Left lung (tissue), 10 donors: ENCODE measurements around the gene SV2C. TPM values are rescaled to one million over a fixed set of nuclear protein-coding genes. Genes with fewer than 3 reads are reported as not detected.

Source experiments
- ATAC-seq: fragments of 200-7000 bp; cut with Tn5 transposase; one replicate; pipeline ENCODE4 v1.9.1; 2020; ENCODE audit warnings: moderate library complexity
- DNase-seq, 4 donors: peaks; one replicate each; pipeline ENCODE4 v3.0.0-alpha.2; 2013 to 2020
- H3K27ac ChIP-seq, 2 donors: fragments of 200-600 bp; sonication (generic) in 1 of 2; one replicate each; pipeline versions ENCODE4 v1.5.0 to v1.8.0; 2020 to 2021
- H3K27me3 ChIP-seq, 2 donors: fragments of 200-600 bp; sonication (generic) in 1 of 2; one replicate each; pipeline versions ENCODE4 v1.5.0 to v1.8.0; 2020 to 2021
- H3K36me3 ChIP-seq, 2 donors: fragments of 200-600 bp; sonication (generic) in 1 of 2; one replicate each; pipeline versions ENCODE4 v1.5.0 to v1.8.0; 2020 to 2021
- H3K4me1 ChIP-seq, 2 donors: fragments of 200-600 bp; one replicate each; pipeline ENCODE4 v1.8.0; 2021
- H3K4me3 ChIP-seq, 2 donors: fragments of 200-600 bp; sonication (generic) in 1 of 2; one replicate each; pipeline versions ENCODE4 v1.5.0 to v1.8.0; 2020 to 2021; ENCODE audit warnings: mild to moderate bottlenecking in 1 of 2
- H3K9me3 ChIP-seq, 2 donors: fragments of 200-600 bp; sonication (generic) in 1 of 2; one replicate each; pipeline versions ENCODE4 v1.5.0 to v1.8.0; 2020 to 2021
- intact Hi-C, 2 donors: fragments of 100-400 bp; cut with DNase I; formaldehyde crosslinking; loops; one replicate each; pipeline versions ENCODE4 v1.11.2 to v1.14.2; 2022
- polyA plus RNA-seq, 6 donors: library from polyadenylated mRNA; unstranded; fragments of 120-200 nt; gene quantifications; one replicate each; pipeline ENCODE4 v1.2.1, GENCODE V29; 2013; ENCODE audit not compliant: insufficient read length in 6 of 6
- total RNA-seq, 2 donors: library from RNA; stranded (reverse); fragmentation: NEBNext Ultra II Directional; extraction: Animal tissue kit (Norgen Biotek cat#: 25700); gene quantifications; one replicate each; pipeline ENCODE4 v1.2.1, GENCODE V29; 2021
- TF ChIP-seq, protein P1 (sequence below), 2 donors: fragments of 200-600 bp; sonication (generic) in 1 of 2; IDR thresholded peaks; one replicate each; pipeline versions ENCODE4 v1.5.0 to v1.8.0; 2021; ENCODE audit warnings: antibody characterized with exemption in 2 of 2
- donor health status: DM: no; HTN: yes; CAD: no.
- donor health status: DM: no; HTN: no; CAD: no.

The SV2C gene
- total and polyA plus RNA-seq, 8 donors, result 0.26 to 0.52 (median 0.37) TPM

DNA sequence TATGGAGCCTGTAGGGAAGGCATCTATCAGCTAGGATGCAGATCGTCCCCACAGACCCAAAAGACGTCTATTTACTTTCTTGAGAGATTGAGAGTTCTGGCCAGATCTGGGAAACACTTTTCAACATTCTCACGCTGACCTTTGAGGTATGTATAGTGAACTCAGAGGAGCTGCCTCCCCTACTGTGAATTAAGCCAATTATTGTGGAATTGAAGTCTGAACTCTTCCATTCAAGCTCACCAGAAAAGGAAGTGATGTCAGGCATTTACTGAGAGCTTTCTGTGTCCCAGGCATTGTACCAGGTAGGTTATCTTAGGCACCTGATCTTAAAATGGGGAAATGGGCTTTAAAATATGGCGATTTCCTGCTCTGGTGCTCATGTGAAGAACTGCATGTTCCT, 136.5 kb downstream of the SV2C start:
- Histone ChIP-seq H3K36me3 (no peaks in the 10 kb centered on the region), H3K4me1 (peaks cover 0 to 1% of the 10 kb centered on the region in 2 donors), H3K9me3 (no peaks in the 10 kb centered on the region), H3K27me3 (no peaks in the 10 kb centered on the region), H3K4me3 (no peak overlapping the region), H3K27ac (no peak overlapping the region)
- DNase-seq, result no peak
- intact Hi-C loops, result no loop called here
- TF ChIP-seq, protein P1, sequence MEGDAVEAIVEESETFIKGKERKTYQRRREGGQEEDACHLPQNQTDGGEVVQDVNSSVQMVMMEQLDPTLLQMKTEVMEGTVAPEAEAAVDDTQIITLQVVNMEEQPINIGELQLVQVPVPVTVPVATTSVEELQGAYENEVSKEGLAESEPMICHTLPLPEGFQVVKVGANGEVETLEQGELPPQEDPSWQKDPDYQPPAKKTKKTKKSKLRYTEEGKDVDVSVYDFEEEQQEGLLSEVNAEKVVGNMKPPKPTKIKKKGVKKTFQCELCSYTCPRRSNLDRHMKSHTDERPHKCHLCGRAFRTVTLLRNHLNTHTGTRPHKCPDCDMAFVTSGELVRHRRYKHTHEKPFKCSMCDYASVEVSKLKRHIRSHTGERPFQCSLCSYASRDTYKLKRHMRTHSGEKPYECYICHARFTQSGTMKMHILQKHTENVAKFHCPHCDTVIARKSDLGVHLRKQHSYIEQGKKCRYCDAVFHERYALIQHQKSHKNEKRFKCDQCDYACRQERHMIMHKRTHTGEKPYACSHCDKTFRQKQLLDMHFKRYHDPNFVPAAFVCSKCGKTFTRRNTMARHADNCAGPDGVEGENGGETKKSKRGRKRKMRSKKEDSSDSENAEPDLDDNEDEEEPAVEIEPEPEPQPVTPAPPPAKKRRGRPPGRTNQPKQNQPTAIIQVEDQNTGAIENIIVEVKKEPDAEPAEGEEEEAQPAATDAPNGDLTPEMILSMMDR (IDR thresholded peaks at IDR 0.05), result no peak
- ATAC-seq, result no peak

DNA sequence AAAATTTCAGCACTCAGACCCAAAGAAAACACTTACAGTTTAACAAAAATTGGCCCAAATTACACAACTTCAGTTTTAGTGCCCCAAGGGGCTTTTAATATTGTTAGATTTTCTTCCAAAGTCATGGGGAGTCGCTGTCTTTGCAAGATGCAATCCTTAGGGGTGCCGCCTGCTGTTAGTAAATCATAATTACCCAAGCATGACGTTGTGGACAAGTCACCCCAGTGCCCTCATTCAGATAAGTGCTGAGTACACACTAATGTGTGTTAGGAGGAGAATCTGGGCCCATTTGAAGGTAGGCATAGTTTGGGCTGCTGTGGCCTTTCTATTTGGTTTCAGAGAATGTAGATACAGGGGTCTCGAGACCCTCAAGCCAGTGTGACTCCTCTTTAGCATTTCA, 138.1 kb downstream of the SV2C start:
- DNase-seq, result no peak
- H3K4me3 ChIP-seq, result no peak overlapping the region
- H3K27ac ChIP-seq, result no peak overlapping the region
- TF ChIP-seq, protein P1 (IDR thresholded peaks at IDR 0.05), result no peak
- H3K36me3 ChIP-seq, result no peaks in the 10 kb centered on the region
- intact Hi-C loops, result no loop called here
- H3K9me3 ChIP-seq, result no peaks in the 10 kb centered on the region
- no peak for ATAC-seq
- H3K27me3 ChIP-seq, result no peaks in the 10 kb centered on the region
- H3K4me1 ChIP-seq, result peaks cover 0 to 4% of the 10 kb centered on the region in 2 donors

DNA sequence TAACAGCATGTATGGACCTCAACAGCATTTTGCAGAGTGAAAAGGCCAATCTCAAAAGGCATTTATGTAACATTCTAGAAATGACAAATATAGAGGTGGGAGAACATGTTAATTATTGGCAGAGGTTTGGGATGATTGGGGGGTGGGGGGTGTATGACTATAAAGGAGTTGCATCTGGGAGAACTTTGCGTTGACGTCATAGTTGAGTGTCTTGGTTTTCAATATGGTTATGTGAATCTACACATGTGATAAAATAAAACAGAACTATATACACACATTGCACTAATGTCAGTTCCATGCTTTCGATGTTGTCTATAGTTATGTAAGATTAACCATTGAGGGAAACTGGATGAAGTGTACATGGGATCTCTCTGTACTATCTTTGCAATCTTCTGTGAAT, 139.1 kb downstream of the SV2C start:
- TF ChIP-seq, protein P1 (IDR thresholded peaks at IDR 0.05), result no peak
- H3K27me3 ChIP-seq, result no peaks in the 10 kb centered on the region
- H3K27ac ChIP-seq, result no peak overlapping the region
- intact Hi-C loops, result no loop called here
- H3K36me3 ChIP-seq, result no peaks in the 10 kb centered on the region
- ATAC-seq, result no peak
- no peak for DNase-seq
- peaks cover 0 to 4% of the 10 kb centered on the region in 2 donors for H3K4me1 ChIP-seq
- H3K4me3 ChIP-seq, result no peak overlapping the region
- H3K9me3 ChIP-seq, result no peaks in the 10 kb centered on the region

DNA sequence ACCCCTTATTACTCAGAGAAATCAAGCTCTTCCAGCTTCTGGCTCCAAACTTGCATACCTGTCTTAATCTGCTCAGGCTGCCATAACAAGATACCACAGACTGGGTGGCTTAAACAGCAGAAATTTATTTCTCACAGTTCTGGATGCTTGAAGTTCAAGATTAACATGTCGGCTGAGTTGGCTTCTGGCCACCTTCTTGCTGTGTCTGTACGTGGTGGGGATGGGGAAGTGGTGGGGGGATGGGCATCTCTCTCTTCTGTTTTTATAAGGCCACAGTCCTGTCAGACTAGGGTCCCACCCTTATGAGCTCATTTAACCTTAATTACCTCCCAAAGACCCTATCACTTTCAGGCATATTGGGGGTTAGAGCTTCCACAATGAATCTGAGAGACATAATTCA, 140.5 kb downstream of the SV2C start:
- no peak for DNase-seq

DNA sequence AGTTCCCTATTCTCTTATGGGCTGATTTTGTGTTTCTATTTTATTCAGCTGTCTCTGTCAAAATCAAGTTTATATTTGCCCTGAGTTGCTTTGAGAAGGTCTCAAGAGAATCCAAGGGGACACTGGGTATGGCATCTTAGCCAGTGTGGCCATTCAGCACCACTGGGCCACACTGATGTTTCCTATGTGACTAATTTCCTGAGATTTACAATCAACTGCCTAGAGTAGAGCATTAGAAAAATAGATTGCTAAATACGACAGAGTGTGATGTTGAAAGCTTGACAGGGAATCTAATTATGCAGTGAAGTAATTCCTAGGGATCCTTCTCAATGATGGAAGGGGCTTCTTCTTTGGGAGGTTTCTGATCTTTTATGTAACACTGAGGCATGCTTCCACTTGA, 141.7 kb downstream of the SV2C start:
- H3K4me3 ChIP-seq, result no peak overlapping the region
- no peaks in the 10 kb centered on the region for H3K27me3 ChIP-seq
- no peaks in the 10 kb centered on the region for H3K9me3 ChIP-seq
- H3K27ac ChIP-seq, result no peak overlapping the region
- no peaks in the 10 kb centered on the region for H3K36me3 ChIP-seq
- no peak for ATAC-seq
- no peak for DNase-seq
- peaks cover 0 to 4% of the 10 kb centered on the region in 2 donors for H3K4me1 ChIP-seq
- intact Hi-C loops, result no loop called here
- TF ChIP-seq, protein P1 (IDR thresholded peaks at IDR 0.05), result no peak

More for the DNA sequence above, 140.5 kb downstream of the SV2C start:
- TF ChIP-seq, protein P1 (IDR thresholded peaks at IDR 0.05), result no peak
- H3K9me3 ChIP-seq, result no peaks in the 10 kb centered on the region
- H3K4me3 ChIP-seq, result no peak overlapping the region
- no peak for ATAC-seq
- no peaks in the 10 kb centered on the region for H3K36me3 ChIP-seq
- intact Hi-C loops, result no loop called here
- H3K27ac ChIP-seq, result no peak overlapping the region
- no peaks in the 10 kb centered on the region for H3K27me3 ChIP-seq
- H3K4me1 ChIP-seq, result peaks cover 0 to 4% of the 10 kb centered on the region in 2 donors
